ENCODE data around the gene IMPDH1. TPM values are rescaled to one million over a fixed set of nuclear protein-coding genes. Genes with fewer than 3 reads are reported as not detected.
A peak's percentile ranks its signal among the peaks of the same experiment; 100 is the strongest.

The IMPDH1 gene
- total RNA-seq, 1 donor from 2014 or later: 91.7 TPM

DNA sequence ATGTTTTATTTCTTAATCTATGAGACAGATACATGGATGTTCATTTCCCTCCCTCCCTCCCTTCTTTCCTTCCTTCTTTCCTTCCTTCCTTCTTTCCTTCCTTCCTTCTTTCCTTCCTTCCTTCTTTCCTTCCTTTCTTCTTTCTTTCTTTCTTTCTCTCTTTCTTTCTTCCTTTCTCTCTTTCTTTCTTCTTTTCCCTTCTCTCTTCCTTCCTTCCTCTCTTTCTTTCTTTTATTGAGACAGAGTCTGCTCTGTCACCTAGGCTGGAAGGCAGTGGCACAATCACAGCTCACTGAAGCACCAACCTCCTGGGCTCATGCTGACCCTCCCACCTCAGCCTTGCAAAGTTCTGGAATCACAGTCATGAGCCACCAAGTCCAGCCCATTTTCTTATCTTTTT is 42.8 kb downstream of the IMPDH1 start:
- no peak overlapping the region for H3K27ac Mint-ChIP-seq
- H3K4me1 Mint-ChIP-seq (ENCODE audit: low read depth): peaks cover 12% of the 10 kb centered on the region
- H3K27me3 Mint-ChIP-seq (ENCODE audit: insufficient read depth): peaks cover 60% of the 10 kb centered on the region
- no peaks in the 10 kb centered on the region for H3K9me3 Mint-ChIP-seq
- no peak overlapping the region for H3K4me3 Mint-ChIP-seq
- H3K36me3 Mint-ChIP-seq (ENCODE audit: low read depth): no peaks in the 10 kb centered on the region
- no peak for DNase-seq (ENCODE audit: low spot score)
- intact Hi-C loops (cut with micrococcal nuclease): no loop called here

DNA sequence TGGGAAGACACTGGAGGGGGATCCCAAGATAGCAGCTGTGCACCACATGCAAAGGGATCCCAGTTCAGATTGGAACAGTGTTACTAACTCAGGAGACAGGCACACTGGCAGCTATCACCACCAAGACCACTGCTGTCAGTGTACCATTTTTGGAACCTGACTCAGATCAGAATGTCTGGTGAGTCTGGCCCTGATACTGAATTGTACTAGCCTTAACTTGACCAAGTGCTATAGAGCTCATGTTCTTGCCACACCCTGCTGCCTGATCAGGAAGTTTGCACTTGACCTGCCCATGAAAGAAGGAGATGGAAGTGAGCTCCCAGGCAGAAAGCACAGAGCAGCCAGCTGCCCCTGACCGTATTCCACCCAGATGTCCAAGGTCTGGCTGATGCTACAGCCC is 43.5 kb downstream of the IMPDH1 start:
- Mint-ChIP-seq H3K4me3 (no peak overlapping the region), H3K27ac (no peak overlapping the region), H3K36me3 (ENCODE audit: low read depth) (no peaks in the 10 kb centered on the region), H3K4me1 (ENCODE audit: low read depth) (peaks cover 15% of the 10 kb centered on the region), H3K9me3 (no peaks in the 10 kb centered on the region), H3K27me3 (ENCODE audit: insufficient read depth) (peaks cover 62% of the 10 kb centered on the region)
- intact Hi-C loops (cut with micrococcal nuclease): no loop called here
- DNase-seq (ENCODE audit: low spot score): no peak

GRCh38 chr7:128365432-128365831 is 44.4 kb downstream of the IMPDH1 start:
- intact Hi-C loops (cut with micrococcal nuclease): no loop called here
- no peak for DNase-seq (ENCODE audit: low spot score)
- Mint-ChIP-seq H3K27me3 (ENCODE audit: insufficient read depth) (peaks cover 62% of the 10 kb centered on the region), H3K4me3 (no peak overlapping the region), H3K4me1 (ENCODE audit: low read depth) (peaks cover 21% of the 10 kb centered on the region), H3K9me3 (no peaks in the 10 kb centered on the region), H3K27ac (no peak overlapping the region), H3K36me3 (ENCODE audit: low read depth) (no peaks in the 10 kb centered on the region)

DNA sequence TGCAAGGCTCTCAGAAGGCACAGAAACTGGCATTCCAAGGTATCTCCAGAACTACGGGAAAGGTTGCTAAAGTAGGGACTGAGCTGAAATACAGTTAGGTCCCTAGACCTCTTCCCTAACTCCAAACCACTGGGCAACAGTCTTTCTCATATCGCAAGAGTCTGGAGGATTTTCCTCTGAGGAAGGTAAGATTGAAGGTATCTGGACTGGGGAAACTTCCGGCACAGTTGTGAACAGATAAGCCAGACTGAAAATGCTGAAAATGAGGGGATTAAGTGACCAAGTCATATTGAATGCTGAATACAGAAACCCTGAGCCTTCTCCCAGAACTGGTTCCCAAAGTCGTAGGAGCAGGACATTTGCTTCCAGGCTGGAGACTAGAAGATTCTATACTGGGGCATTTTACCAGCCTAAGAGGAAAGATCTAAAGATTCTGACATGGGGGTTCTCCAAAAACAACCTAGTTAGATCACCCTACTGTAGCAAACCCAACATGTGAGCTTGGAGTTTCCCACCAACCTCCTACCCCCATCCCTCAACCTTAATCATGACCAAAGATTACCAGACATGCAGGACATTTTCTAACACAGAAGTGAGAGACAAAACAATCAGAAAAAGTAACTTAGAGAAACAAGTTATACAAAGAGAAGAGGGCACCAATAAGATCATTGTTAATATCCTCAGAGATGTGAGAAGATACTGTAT is 45.5 kb downstream of the IMPDH1 start:
- no peaks in the 10 kb centered on the region for H3K9me3 Mint-ChIP-seq
- no peak overlapping the region for H3K27ac Mint-ChIP-seq
- no peak for DNase-seq (ENCODE audit: low spot score)
- no peaks in the 10 kb centered on the region for H3K36me3 Mint-ChIP-seq (ENCODE audit: low read depth)
- intact Hi-C loops (cut with micrococcal nuclease): no loop called here
- no peak overlapping the region for H3K4me3 Mint-ChIP-seq
- peaks cover 21% of the 10 kb centered on the region for H3K4me1 Mint-ChIP-seq (ENCODE audit: low read depth)
- H3K27me3 Mint-ChIP-seq (ENCODE audit: insufficient read depth): peaks cover 65% of the 10 kb centered on the region

DNA sequence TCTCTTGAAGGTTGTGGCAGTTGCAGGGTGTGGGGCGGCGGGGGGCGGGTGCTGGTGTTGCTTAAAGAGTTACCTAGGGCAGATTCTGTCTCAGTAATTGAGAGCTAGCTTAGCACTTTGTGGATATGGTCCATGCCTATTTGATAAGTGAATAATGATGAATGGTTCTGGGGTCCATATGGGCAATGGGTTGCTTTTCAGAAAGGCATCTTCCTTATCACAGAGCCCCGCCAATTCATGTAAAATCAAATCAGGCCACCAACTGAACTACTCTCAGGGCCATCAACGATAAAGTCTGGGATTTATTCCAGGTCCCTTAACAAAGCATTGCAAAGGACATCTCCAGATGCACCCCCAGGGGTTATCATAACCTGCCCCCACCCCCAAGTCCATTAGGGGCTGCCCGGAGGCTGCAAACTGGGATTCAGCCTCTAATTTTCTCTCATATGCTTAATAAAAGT is 46.5 kb downstream of the IMPDH1 start:
- intact Hi-C loops (cut with micrococcal nuclease): loop anchor here (2.0 kb wide), 2 partner anchors 20 to 24 kb away; partner anchors contain the start of gene RBM28
- DNase-seq (ENCODE audit: low spot score): no peak
- peaks cover 21% of the 10 kb centered on the region for H3K4me1 Mint-ChIP-seq (ENCODE audit: low read depth)

GRCh38 chr7:128362670-128363069 is 47.1 kb downstream of the IMPDH1 start:
- DNase-seq (ENCODE audit: low spot score): no peak
- Mint-ChIP-seq H3K4me1 (ENCODE audit: low read depth) (peaks cover 21% of the 10 kb centered on the region), H3K27me3 (ENCODE audit: insufficient read depth) (peaks cover 74% of the 10 kb centered on the region), H3K36me3 (ENCODE audit: low read depth) (no peaks in the 10 kb centered on the region), H3K4me3 (peak overlapping the region; percentile 37), H3K9me3 (no peaks in the 10 kb centered on the region), H3K27ac (no peak overlapping the region)
- intact Hi-C loops (cut with micrococcal nuclease): loop anchor here (2.0 kb wide), 2 partner anchors 20 to 24 kb away; partner anchors contain the start of gene RBM28

More for the DNA sequence above, 46.5 kb downstream of the IMPDH1 start:
- Mint-ChIP-seq H3K27ac (no peak overlapping the region), H3K4me3 (no peak overlapping the region), H3K36me3 (ENCODE audit: low read depth) (no peaks in the 10 kb centered on the region), H3K27me3 (ENCODE audit: insufficient read depth) (peaks cover 69% of the 10 kb centered on the region), H3K9me3 (no peaks in the 10 kb centered on the region)

- Mint-ChIP-seq H3K4me3 (peak within 1 kb of the TSS; percentile 77), H3K4me1 (ENCODE audit: low read depth) (peaks cover 21% of the 10 kb centered on the region), H3K9me3 (no peaks in the 10 kb centered on the region), H3K27ac (no peak within 1 kb of the TSS), H3K27me3 (ENCODE audit: insufficient read depth) (peaks cover 74% of the 10 kb centered on the region), H3K36me3 (ENCODE audit: low read depth) (no peaks in the 10 kb centered on the region)
- DNase-seq (ENCODE audit: low spot score): no peak
- intact Hi-C loops (cut with micrococcal nuclease): loop anchor here (2.0 kb wide), 2 partner anchors 19 to 25 kb away; partner anchors contain the start of gene RBM28
Measured at GRCh38 chr7:128361411-128362379, 48.1 kb downstream of the IMPDH1 start, which contains the start of gene PRRT4. PRRT4 (minus strand) TSS chr7:128361690.

DNA sequence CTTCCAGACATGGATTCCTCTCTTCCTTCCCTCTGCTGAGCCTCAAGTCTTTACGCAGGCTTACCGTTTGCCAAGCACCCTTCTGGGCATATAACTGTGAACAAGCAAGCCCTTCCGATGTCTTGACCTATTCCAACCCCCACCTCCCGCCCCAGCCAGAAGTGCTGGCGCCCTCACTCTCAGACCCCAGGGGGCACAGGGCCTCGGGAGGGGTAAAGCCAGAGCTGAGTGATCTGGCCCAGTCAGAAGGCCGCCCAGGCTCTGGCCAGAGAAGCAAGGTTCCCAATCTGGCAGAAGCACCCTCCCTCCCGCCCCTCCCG is 49.5 kb downstream of the IMPDH1 start:
- Mint-ChIP-seq H3K4me1 (ENCODE audit: low read depth) (peaks cover 21% of the 10 kb centered on the region), H3K27me3 (ENCODE audit: insufficient read depth) (peaks cover 72% of the 10 kb centered on the region), H3K9me3 (no peaks in the 10 kb centered on the region), H3K4me3 (no peak overlapping the region), H3K27ac (no peak overlapping the region), H3K36me3 (ENCODE audit: low read depth) (no peaks in the 10 kb centered on the region)
- intact Hi-C loops (cut with micrococcal nuclease): no loop called here
- DNase-seq (ENCODE audit: low spot score): no peak

DNA sequence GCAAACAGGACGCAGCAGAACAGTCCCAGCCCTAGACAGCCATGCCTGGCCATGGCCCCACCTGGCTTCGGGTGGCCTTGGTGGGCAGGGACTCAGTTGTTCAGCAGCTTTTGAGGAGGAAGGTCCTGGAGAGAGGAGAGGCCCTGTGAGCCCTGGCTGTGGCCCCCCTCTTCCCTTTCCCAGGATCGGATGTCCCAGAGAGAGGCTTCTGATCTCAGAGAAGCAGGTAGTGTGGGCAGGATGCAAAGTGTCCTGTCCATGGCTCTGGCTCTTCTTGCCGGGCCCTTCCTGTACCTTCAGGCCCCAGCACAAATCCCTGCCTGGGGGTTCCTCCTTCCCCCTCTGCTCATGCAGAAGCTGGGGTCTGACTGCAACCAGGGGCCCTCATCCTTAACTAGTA is 49.8 kb downstream of the IMPDH1 start:
- DNase-seq (ENCODE audit: low spot score): no peak
- H3K27ac Mint-ChIP-seq: no peak overlapping the region
- H3K9me3 Mint-ChIP-seq: no peaks in the 10 kb centered on the region
- peaks cover 69% of the 10 kb centered on the region for H3K27me3 Mint-ChIP-seq (ENCODE audit: insufficient read depth)
- H3K4me3 Mint-ChIP-seq: no peak overlapping the region
- H3K36me3 Mint-ChIP-seq (ENCODE audit: low read depth): no peaks in the 10 kb centered on the region
- intact Hi-C loops (cut with micrococcal nuclease): no loop called here
- peaks cover 21% of the 10 kb centered on the region for H3K4me1 Mint-ChIP-seq (ENCODE audit: low read depth)

GRCh38 chr7:128359336-128359735 is 50.4 kb downstream of the IMPDH1 start:
- Mint-ChIP-seq H3K4me3 (no peak overlapping the region), H3K4me1 (ENCODE audit: low read depth) (peaks cover 21% of the 10 kb centered on the region), H3K27ac (no peak overlapping the region), H3K27me3 (ENCODE audit: insufficient read depth) (peaks cover 63% of the 10 kb centered on the region), H3K36me3 (ENCODE audit: low read depth) (no peaks in the 10 kb centered on the region), H3K9me3 (no peaks in the 10 kb centered on the region)
- no peak for DNase-seq (ENCODE audit: low spot score)
- intact Hi-C loops (cut with micrococcal nuclease): no loop called here

DNA sequence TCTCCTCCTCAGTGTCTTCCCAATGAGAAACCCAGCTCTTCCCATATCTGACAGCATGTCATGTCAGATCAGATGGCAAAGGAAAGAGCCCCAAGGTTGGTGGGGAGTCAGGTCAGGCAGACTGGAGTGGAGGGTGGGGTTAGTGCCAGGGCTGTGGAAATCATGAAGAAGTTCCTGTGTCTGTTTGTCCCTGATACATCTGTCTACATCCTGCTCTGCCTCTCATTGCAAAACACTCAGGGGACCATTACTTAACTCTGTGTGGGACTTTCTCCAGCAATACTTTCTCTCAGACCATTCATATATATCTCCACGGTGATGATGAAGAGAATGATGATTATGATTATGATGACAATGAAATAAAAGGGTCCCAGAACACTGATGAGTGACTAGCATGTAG is 51.5 kb downstream of the IMPDH1 start:
- H3K4me3 Mint-ChIP-seq: no peak overlapping the region
- DNase-seq (ENCODE audit: low spot score): no peak
- H3K27ac Mint-ChIP-seq: no peak overlapping the region
- intact Hi-C loops (cut with micrococcal nuclease): no loop called here
- H3K9me3 Mint-ChIP-seq: no peaks in the 10 kb centered on the region
- peaks cover 59% of the 10 kb centered on the region for H3K27me3 Mint-ChIP-seq (ENCODE audit: insufficient read depth)
- no peaks in the 10 kb centered on the region for H3K36me3 Mint-ChIP-seq (ENCODE audit: low read depth)
- H3K4me1 Mint-ChIP-seq (ENCODE audit: low read depth): peaks cover 21% of the 10 kb centered on the region

- H3K9me3 Mint-ChIP-seq: no peaks in the 10 kb centered on the region
- no peaks in the 10 kb centered on the region for H3K36me3 Mint-ChIP-seq (ENCODE audit: low read depth)
- DNase-seq (ENCODE audit: low spot score): no peak
- no peak overlapping the region for H3K4me3 Mint-ChIP-seq
- peaks cover 56% of the 10 kb centered on the region for H3K27me3 Mint-ChIP-seq (ENCODE audit: insufficient read depth)
- no peak overlapping the region for H3K27ac Mint-ChIP-seq
- peaks cover 11% of the 10 kb centered on the region for H3K4me1 Mint-ChIP-seq (ENCODE audit: low read depth)
- intact Hi-C loops (cut with micrococcal nuclease): no loop called here
Measured at GRCh38 chr7:128357217-128357613, 52.6 kb downstream of the IMPDH1 start.
